CD4-positive, alpha-beta T cell treated with Interleukin-4 for 4 hours (primary cell): ENCODE measurements around the gene TAS2R31.
"Not testable (repeated sequence)": the region's sequence is repeated elsewhere in the genome, so short reads cannot be mapped to it uniquely, and the experiment has no call there.

Source experiments
- DNase-seq: peaks from one replicate; pipeline ENCODE4 v3.0.0-alpha.2; 2020

The TAS2R31 gene

GRCh38 chr12:11031307-11031706 lies at the start of gene TAS2R31:
Gene TAS2R31, minus strand, starts transcription at chr12:11031407. Its CDS starts 72 bp downstream, at chr12:11031335.
- no peak for DNase-seq

- DNase-seq: no peak
Measured at GRCh38 chr12:11078246-11078645, 47.0 kb upstream of the TAS2R31 start.

GRCh38 chr12:11075642-11076041 lies 44.4 kb upstream of the TAS2R31 start:
- no peak for DNase-seq

- no peak for DNase-seq
Measured at GRCh38 chr12:11071414-11071813, 40.2 kb upstream of the TAS2R31 start.

DNA sequence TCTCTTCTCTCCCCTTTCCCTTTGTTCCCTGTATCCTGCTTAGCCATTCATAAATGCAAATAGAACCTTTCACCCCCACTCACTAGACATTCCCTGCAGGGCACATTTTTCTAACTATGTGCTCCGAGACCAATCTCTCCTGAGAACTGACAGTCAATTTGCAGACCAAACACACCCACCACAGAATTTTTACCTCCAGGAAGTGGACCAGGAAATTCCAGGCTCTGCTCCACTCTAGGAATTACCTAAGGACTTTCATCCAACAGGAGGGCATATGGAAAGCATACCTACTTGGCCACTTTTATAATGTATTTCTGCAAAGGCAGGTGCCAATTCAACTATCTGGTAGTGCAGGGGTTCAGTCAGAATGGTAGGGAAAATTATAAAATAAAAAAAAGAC lies 39.8 kb upstream of the TAS2R31 start:
- no peak for DNase-seq

- no peak for DNase-seq
Measured at GRCh38 chr12:11069854-11070365, 38.7 kb upstream of the TAS2R31 start.

- no peak for DNase-seq
Measured at GRCh38 chr12:11067514-11067913, 36.3 kb upstream of the TAS2R31 start.

DNA sequence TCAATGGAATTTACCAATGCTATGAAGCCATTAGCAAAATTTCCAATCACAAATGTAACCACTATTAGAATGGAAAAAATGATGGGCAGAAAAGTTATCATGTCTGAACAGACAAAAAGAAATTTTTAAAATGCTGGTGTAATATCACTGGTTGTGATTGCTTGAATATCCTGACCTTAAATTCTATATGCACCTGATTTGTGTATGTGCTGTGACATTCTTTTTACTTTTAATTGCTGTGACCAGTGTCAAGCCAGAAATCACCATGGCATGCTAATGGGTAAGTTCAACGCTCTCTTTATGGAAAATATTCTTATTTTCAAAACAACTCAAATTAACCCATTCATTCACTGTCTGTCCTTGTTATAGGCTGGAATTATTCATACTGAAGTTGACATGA lies 31.0 kb upstream of the TAS2R31 start, which contains the start of gene TAS2R46:
Gene TAS2R46 (minus strand): TSS at position 101 of the 400 bp plus-strand sequence. CDS start 0 bp downstream, at position 101.
- not testable (repeated sequence) for DNase-seq

- DNase-seq: no peak
Measured at GRCh38 chr12:11059784-11060183, 28.6 kb upstream of the TAS2R31 start.

GRCh38 chr12:11059041-11059440 lies 27.8 kb upstream of the TAS2R31 start:
- DNase-seq: no peak

- no peak for DNase-seq
Measured at GRCh38 chr12:11055306-11055705, 24.1 kb upstream of the TAS2R31 start.

DNA sequence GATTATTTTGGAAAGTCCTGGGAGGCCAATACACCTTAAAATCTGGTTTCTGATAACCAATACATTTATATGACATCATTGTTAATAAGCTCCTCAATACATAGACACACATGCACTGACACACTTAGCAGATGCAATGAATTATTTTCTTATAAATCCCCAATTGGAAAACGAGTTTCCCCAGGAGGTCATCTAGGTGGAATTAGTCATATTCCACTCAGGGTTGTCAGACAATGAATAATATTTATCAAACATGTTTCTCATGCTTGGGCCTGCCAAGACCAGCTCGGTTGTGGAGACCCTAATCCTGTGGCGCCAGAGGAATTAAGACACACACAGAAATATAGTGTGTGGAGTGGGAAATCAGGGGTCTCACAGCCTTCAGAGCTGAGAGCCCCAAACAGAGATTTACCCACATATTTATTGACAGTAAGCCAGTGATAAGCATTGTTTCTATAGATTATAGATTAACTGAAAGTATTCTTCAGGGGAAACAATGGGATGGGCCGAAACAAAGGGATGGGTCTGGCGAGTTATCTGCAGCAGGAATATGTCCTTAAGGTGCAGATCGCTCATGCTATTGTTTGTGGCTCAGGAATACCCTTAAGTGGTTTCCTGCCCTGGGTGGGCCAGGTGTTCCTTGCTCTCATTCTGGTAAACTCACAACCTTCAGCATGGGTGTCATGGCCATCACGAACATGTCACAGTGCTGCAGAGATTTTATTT lies 18.8 kb upstream of the TAS2R31 start:
- not testable (repeated sequence) for DNase-seq

DNA sequence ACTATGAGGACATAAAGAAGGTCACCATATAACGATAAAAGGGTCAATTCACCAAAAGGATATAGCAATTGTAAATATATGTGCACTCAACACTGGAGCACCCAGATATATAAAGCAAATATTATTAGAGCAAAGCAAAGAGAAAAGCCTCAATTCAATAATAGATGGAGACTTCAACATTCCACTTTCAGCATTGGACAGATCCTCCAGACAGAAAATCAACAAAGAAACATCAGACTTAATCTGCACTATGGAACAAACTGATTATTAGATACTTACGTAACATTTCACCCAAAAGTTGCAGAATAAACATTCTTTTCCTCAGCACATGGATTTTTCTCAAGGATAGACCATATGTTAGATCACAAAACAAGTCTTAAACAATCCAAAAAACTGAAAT lies 10.2 kb upstream of the TAS2R31 start:
- not testable (repeated sequence) for DNase-seq

DNA sequence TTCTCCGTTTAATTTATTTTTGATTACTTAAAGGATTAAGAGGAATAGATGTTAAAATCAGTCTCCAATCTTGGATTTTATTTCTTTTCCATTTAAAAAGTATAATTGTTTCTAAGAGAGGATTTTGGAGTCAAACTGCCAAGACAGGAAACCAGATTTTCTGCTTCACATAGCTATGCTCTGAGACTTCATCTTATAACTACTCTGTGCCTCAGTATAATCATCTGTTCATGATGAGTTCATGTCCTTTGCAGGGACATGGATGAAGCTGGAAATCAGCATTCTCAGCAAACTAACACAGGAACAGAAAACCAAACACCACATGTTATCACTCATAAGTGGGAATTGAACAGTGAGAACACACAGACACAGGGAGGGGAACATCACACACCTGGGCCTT lies 9.0 kb upstream of the TAS2R31 start:
- DNase-seq: no peak

DNA sequence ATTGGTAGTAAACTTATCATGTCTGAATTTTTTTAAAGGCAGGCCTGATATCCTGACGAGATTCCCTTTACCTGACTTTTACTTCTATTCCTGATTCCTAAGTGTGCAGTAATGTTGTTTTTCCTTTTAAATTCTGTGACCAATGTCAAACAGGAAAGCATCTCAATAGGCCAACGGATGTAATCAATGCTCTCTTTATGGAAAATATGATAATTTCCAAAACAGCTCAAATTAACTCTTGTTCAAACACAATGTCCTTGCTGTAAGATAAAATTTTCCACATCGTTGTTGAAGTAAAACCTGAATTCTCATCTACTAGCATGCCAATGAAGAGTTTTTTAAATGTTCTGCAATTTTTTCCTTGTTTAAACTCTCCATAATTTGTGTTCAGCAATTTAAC lies 8.0 kb upstream of the TAS2R31 start:
- DNase-seq: no peak

DNA sequence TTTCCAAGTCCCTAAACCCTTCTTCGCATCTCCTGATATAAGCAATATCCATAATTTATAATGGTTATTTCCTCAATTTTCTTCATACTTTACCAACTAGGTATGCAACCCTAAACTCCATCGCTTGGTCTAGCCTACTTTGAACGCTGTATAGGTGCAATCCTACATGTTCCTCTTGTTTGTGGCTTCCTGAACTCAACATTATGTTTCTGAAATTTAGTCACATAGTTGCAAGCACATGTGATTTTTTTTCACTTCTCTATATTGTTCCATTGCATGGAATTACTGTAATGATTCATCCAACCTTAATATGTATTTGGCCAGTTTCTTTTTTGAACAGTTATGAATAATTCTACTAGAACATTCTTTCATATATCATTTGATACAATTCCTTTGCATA lies 2.8 kb upstream of the TAS2R31 start:
- not testable (repeated sequence) for DNase-seq

DNA sequence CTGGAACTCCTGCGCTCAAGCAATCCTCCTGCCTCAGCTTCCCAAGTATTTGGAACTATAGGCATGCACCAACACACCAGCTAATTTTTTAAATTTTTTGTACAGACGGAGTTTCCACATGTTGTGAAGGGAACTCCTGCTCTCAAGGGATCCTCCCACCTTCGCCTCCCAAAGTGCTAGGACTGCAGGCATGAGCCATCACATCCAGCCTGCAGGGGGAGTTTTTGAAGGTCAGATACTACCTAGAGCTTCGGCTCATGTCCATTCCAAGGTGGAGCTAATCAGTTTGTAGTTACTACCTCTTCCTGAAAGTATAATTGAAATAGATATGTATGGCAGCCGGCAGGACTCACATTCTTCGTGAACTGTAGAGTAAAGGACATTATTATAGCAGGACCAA lies 5.1 kb downstream of the TAS2R31 start:
- DNase-seq: no peak

DNA sequence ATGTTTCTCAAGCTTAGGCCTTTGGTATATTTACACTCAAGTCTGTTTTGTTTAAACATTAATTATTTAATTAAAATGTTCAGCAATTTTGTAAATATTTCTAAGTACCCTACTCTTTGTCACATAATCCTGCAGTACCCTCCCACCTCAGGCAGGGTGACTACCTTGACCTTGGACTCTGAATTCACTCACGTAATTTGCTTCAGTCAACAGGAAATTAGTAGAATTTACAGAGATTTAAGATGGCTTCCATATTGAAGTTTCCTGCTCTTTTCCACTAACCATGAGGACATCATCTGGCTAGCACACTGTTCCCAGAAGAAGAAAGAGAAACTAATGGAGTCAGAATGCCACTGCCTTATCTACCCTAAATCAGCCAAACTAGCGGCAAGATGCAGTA lies 7.8 kb downstream of the TAS2R31 start:
- DNase-seq: no peak

DNA sequence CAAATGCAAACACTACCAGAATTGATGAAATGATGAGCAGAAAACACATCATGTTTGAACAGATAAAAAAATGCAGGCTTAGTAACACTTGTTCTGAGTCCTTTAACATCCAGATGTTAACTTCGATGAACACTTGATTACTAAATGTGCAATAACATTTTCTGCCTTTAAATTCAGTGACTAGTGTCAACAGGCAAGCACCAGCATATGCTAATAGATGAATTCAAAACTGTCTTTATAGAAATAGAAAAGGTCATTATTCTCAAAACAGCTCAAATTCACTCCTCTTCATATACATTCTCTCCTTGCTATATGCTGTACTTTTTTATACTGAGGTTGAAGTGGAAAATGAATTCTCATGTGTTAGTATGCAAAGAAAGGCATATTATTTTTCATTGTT lies 8.7 kb downstream of the TAS2R31 start, which contains the start of gene TAS2R19:
Gene TAS2R19 (minus strand): TSS at position 101 of the 400 bp plus-strand sequence. CDS start 49 bp downstream, at position 52.
- DNase-seq: no peak

DNA sequence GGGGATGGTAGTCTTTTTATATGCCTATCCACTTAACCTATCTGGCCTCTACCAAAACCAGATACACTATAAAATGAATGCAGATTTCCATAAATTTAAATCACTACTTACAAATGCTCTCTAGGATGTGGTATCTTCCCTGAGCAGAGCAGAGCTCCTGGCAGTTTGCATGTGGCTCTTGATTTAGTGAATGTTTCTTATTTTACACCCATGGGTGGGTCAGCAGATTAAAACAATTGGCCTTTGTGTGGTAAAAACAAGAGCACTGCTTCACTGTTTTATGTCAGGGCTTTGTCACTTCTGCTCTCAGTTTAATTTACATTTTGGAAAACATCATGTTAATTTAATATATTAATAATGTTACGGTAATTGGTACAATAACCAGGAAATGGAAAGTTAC lies 14.3 kb downstream of the TAS2R31 start:
- no peak for DNase-seq

- no peak for DNase-seq
Measured at GRCh38 chr12:11015775-11016430, 15.3 kb downstream of the TAS2R31 start.

- DNase-seq: no peak
Measured at GRCh38 chr12:11014234-11014633, 17.0 kb downstream of the TAS2R31 start.

- no peak for DNase-seq
Measured at GRCh38 chr12:11007608-11008007, 23.6 kb downstream of the TAS2R31 start.

GRCh38 chr12:10998204-10998603 lies 33.0 kb downstream of the TAS2R31 start, which contains the start of gene TAS2R20:
Gene TAS2R20, minus strand, starts transcription at chr12:10998304. Its CDS starts 429 bp downstream, at chr12:10997875.
- DNase-seq: no peak
